AG04450 (cell line): ENCODE measurements around the gene E2F4. TPM values are rescaled to one million over a fixed set of nuclear protein-coding genes. Genes with fewer than 3 reads are reported as not detected.
A peak's percentile ranks its signal among the peaks of the same experiment; 100 is the strongest.

Experiments used
- CTCF ChIA-PET: fragments of 300-600, 350-600 bp; formaldehyde crosslinking; extraction: SDS; loops from one replicate; lab custom pipeline; 2022; ENCODE audit warnings: antibody characterized with exemption, inconsistent platforms; lab: Charles Lee
- POLR2A ChIA-PET: fragments of 350-600 bp; formaldehyde crosslinking; extraction: SDS; loops from one replicate; lab custom pipeline; 2021; ENCODE audit warnings: antibody characterized with exemption, inconsistent platforms; lab: Yijun Ruan, JAX
- DNase-seq: peaks from one replicate; pipeline ENCODE4 v3.0.0-alpha.2; 2011; ENCODE audit warnings: low read depth, low spot score
- H3K27ac ChIP-seq: one replicate; pipeline ENCODE4 v1.5.1; 2012; ENCODE audit warnings: low read depth, low read length, control low read depth
- H3K27me3 ChIP-seq: one replicate; pipeline ENCODE4 v1.6.0; 2012; ENCODE audit warnings: low read length; ENCODE audit not compliant: control insufficient read depth, insufficient read depth
- H3K4me3 ChIP-seq: 2 replicates; pipeline ENCODE4 v1.5.1; 2011; ENCODE audit warnings: mild to moderate bottlenecking, low read depth, low read length, control low read depth
- H3K9me3 ChIP-seq: 2 replicates; pipeline ENCODE4 v1.5.1; 2012; ENCODE audit warnings: low read length; ENCODE audit not compliant: control insufficient read depth, insufficient read depth
- polyA plus RNA-seq: library from polyadenylated mRNA; depleted of rRNA; stranded (reverse); fragments of >200 nt; gene quantifications from 2 replicates; pipeline ENCODE4 v1.2.3, GENCODE V29; 2011
- TF ChIP-seq, protein P1 (sequence below): IDR thresholded peaks from 2 replicates; pipeline ENCODE4 v1.5.1; 2011; ENCODE audit warnings: low read depth, low read length, control low read depth, inconsistent platforms

Gene E2F4
- polyA plus RNA-seq, 1 experiment, result 50.0 TPM

DNA sequence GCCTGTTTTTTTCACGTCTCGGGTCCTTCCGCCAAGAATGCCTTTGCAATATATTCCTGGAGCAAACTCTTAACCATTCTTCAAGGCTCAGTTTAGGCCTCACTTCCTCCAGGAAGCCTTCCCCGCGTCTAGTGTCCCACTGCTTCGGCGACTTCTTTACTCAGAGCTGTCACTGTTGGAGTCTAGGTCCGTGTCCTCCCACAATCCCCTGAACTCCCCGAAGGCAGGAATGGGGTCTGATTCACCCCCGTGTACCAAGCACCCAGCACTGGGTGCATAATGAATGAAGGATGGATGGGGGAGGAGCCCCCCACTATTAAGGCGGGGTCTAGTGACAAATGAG, 8.7 kb upstream of the E2F4 start:
- no peaks in the 10 kb centered on the region for H3K27me3 ChIP-seq
- peak overlapping the region; percentile 71 for H3K4me3 ChIP-seq
- peak overlapping the region; percentile 88 for H3K27ac ChIP-seq
- ChIA-PET CTCF (interaction anchor here (0.5 to 2.1 kb wide), 4 partner anchors 28 to 222 kb away, joined by 3 to 16 read pairs (median 4); partner anchors contain the start of gene CES3), POLR2A (interaction anchor here (0.6 to 1.4 kb wide), 2 partner anchors 14 to 82 kb away, joined by 6 to 10 read pairs; no protein-coding TSS in a partner anchor)
- DNase-seq, result no peak
- TF ChIP-seq, protein P1, sequence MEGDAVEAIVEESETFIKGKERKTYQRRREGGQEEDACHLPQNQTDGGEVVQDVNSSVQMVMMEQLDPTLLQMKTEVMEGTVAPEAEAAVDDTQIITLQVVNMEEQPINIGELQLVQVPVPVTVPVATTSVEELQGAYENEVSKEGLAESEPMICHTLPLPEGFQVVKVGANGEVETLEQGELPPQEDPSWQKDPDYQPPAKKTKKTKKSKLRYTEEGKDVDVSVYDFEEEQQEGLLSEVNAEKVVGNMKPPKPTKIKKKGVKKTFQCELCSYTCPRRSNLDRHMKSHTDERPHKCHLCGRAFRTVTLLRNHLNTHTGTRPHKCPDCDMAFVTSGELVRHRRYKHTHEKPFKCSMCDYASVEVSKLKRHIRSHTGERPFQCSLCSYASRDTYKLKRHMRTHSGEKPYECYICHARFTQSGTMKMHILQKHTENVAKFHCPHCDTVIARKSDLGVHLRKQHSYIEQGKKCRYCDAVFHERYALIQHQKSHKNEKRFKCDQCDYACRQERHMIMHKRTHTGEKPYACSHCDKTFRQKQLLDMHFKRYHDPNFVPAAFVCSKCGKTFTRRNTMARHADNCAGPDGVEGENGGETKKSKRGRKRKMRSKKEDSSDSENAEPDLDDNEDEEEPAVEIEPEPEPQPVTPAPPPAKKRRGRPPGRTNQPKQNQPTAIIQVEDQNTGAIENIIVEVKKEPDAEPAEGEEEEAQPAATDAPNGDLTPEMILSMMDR, result no peak
- H3K9me3 ChIP-seq, result no peaks in the 10 kb centered on the region; the same call in 1 of the 2 replicates

DNA sequence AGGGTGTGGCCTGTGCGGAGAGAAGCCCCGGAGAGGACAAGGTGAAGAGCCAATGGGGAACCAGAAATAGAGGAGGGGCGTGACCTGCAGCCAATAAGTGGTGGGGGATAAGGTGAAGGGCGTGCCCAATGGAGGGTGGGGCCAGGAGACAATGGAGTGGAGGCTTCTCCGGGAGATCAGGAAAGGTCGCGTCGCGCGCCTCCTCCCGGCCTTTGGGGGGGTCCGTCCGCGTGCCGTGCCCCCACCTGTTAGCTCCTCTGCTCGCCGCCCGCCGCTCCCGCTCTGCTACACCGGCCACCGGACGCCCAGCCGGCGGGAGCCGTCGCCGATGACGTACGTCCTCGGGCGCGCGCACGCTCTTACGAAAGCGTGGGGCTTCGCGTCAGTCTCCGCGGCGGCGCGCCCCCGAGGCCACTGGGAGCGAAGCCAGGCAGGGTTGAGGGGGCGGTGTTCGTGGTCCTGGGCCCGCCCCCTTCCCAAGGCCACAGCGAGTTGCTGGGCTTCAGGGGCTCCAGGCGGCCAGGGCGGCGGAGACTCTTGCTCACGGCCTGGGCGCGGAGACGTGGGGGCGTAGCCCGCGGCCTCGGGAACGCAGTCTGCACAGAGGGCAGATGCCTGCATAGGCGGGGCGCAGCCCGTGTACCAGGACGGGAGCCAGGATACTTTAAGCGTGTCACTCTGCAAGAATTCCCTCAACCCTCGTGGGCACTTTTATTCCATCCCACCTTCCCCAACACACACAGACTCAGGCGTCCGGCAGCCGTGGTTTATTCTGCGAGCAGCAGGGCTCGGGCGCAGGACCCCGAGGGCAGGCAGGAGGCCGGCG, 8.1 kb upstream of the E2F4 start, which contains the start of gene MATCAP1:
MATCAP1 (minus strand) TSS at position 337 of the 826 bp plus-strand sequence. CDS start 3,353 bp downstream, outside the sequence.
- DNase-seq, result peak; percentile 90
- Histone ChIP-seq H3K27ac (peak within 1 kb of the TSS; percentile 88), H3K4me3 (peak within 1 kb of the TSS; percentile 71), H3K27me3 (no peaks in the 10 kb centered on the region), H3K9me3 (no peaks in the 10 kb centered on the region; the same call in 1 of the 2 replicates)
- ChIA-PET CTCF (interaction anchor here (0.5 to 2.1 kb wide), 9 partner anchors 11 to 236 kb away, joined by 3 to 16 read pairs (median 4); no protein-coding TSS in a partner anchor), POLR2A (interaction anchor here (0.6 kb wide), 1 partner anchor 82 kb away, joined by 6 read pairs; no protein-coding TSS in a partner anchor)
- TF ChIP-seq, protein P1, result no peak

DNA sequence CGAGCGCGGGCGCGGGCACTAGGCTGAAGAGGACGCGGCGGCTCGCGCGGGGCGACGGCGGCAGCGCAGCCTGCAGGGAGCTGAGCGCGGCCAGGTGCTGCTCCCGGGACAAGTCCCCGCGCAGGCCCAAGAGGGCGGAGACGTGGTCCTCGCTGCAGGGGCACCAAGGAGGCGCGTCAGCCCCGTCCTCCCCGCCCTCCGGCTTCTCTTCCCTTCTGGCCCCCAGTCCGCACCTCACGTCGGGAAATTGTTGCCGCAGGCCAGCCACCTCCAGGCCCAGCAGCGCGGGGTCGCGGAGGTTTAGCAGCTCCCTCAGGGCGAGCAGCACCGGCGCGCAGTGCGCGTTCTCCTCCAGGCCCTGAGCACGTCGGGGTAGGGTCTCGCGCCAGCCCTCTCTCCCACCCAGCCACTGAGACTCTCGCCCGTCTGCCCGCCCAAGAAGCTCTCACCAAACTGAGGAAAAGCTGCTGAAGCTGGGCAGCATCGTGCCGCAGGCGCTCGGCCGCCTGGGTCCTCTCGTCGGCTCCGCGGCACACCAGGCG, 7.4 kb upstream of the E2F4 start:
- H3K9me3 ChIP-seq, result no peaks in the 10 kb centered on the region; the same call in 1 of the 2 replicates
- peak overlapping the region; percentile 71 for H3K4me3 ChIP-seq
- no peak for DNase-seq
- no peak overlapping the region for H3K27ac ChIP-seq
- ChIA-PET CTCF (interaction anchor here (0.6 to 1.9 kb wide), 17 partner anchors 9 to 938 kb away, joined by 3 to 18 read pairs (median 5); no protein-coding TSS in a partner anchor), POLR2A (interaction anchor here (0.9 to 1.2 kb wide), 5 partner anchors 14 to 65 kb away, joined by 3 to 5 read pairs (median 3); partner anchors contain the start of genes B3GNT9, NOL3, SLC9A5 and TMEM208)
- H3K27me3 ChIP-seq, result no peaks in the 10 kb centered on the region
- TF ChIP-seq, protein P1, result no peak

DNA sequence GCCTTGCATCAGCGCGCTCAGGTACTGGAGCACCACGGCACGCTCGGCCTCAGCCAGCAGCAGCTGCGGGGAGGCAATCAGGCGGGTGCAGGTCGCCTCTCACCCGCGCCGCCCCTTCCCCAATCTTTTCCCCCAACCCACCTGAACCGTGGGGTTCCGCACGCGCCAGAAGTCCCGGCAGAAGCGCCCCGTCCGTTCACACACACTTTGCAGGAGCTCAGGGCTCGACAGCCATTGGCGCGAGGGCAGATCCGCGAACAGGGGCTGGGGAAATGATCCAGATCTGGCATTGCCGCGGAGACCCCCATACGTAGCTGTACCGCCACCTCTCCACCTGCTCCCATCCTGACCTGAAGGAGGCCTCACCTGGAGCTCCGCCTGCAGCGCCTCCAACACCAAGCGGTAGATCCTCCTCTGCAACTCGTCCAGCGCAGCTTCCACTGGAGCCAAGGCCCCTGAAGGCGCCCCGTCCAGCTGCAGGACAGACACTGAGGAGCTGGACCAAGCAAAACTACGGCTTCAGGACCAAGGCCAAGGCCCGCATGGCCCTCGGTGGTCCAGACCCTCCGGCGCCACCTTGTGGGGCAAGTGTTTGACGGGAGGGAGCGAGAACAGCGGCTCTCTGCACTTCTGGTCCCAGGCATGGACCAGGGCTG, 6.8 kb upstream of the E2F4 start:
- ChIA-PET CTCF (interaction anchor here (0.6 to 1.9 kb wide), 21 partner anchors 9 to 938 kb away, joined by 3 to 18 read pairs (median 4); no protein-coding TSS in a partner anchor), POLR2A (interaction anchor here (0.5 to 1.2 kb wide), 9 partner anchors 12 to 79 kb away, joined by 3 to 5 read pairs (median 3); partner anchors contain the start of genes B3GNT9, NOL3, SLC9A5 and TMEM208)
- TF ChIP-seq, protein P1, result peak; percentile 88
- peak; percentile 79 for DNase-seq
- no peaks in the 10 kb centered on the region for H3K27me3 ChIP-seq
- H3K4me3 ChIP-seq, result no peak overlapping the region
- H3K27ac ChIP-seq, result no peak overlapping the region
- H3K9me3 ChIP-seq, result no peaks in the 10 kb centered on the region; the same call in 1 of the 2 replicates
